Natural killer cell treated with Interleukin-12 subunit alpha and Interleukin-12 subunit beta and Interleukin-15 and Interleukin-18, amount 100 ng/mL, for 72 hours (primary cell): Measurements from ENCODE around the gene USP31. TPM values are rescaled to one million over a fixed set of nuclear protein-coding genes. Genes with fewer than 3 reads are reported as not detected.

Experiments used
- total RNA-seq, 2 donors: library from RNA; stranded (reverse); gene quantifications; one replicate each; pipeline ENCODE4 v1.2.3, GENCODE V29; 2022

The USP31 gene
- total RNA-seq, 2 donors from 2014 or later: 5.7 to 16.6 TPM

Other genes with a start within 250 kb of the USP31 start
- not detected for gene SCNN1G, start 33.3 kb upstream of the USP31 start, total RNA-seq
- not detected for gene SCNN1B, start 152.8 kb upstream of the USP31 start, total RNA-seq